ENCODE data around the gene MIAT.

The MIAT gene

GRCh38 chr22:26614322-26614721 is 43.1 kb upstream of the MIAT start:
- no peak for TF ChIP-seq CTCF (IDR thresholded peaks at IDR 0.05; ENCODE audit: borderline replicate concordance, insufficient read depth, low read depth, low read length)
- H3K4me3 ChIP-seq (ENCODE audit: low read depth, low read length): no peak overlapping the region

- no peak overlapping the region for H3K4me3 ChIP-seq (ENCODE audit: low read depth, low read length)
- no peak for TF ChIP-seq CTCF (IDR thresholded peaks at IDR 0.05; ENCODE audit: borderline replicate concordance, insufficient read depth, low read depth, low read length)
Measured at GRCh38 chr22:26615149-26615548, 42.2 kb upstream of the MIAT start.

GRCh38 chr22:26615830-26616435 is 41.5 kb upstream of the MIAT start:
- no peak for TF ChIP-seq CTCF (IDR thresholded peaks at IDR 0.05; ENCODE audit: borderline replicate concordance, insufficient read depth, low read depth, low read length)
- H3K4me3 ChIP-seq (ENCODE audit: low read depth, low read length): no peak overlapping the region

- no peak overlapping the region for H3K4me3 ChIP-seq (ENCODE audit: low read depth, low read length)
- TF ChIP-seq CTCF (IDR thresholded peaks at IDR 0.05; ENCODE audit: borderline replicate concordance, insufficient read depth, low read depth, low read length): no peak
Measured at GRCh38 chr22:26616650-26617049, 40.7 kb upstream of the MIAT start.

- no peak within 1 kb of the TSS for H3K4me3 ChIP-seq (ENCODE audit: low read depth, low read length)
- no peak for TF ChIP-seq CTCF (IDR thresholded peaks at IDR 0.05; ENCODE audit: borderline replicate concordance, insufficient read depth, low read depth, low read length)
Measured at GRCh38 chr22:26617271-26618199, 39.9 kb upstream of the MIAT start, which contains the start of gene CRYBB1. TSS of gene CRYBB1 (minus strand) at chr22:26618027. CDS start at chr22:26616319, 1,708 bp downstream.

GRCh38 chr22:26618455-26618854 is 38.9 kb upstream of the MIAT start:
- no peak for TF ChIP-seq CTCF (IDR thresholded peaks at IDR 0.05; ENCODE audit: borderline replicate concordance, insufficient read depth, low read depth, low read length)
- H3K4me3 ChIP-seq (ENCODE audit: low read depth, low read length): no peak overlapping the region

All from GM12875 (cell line).